ENCODE measurements around the gene MTAP.

DNA sequence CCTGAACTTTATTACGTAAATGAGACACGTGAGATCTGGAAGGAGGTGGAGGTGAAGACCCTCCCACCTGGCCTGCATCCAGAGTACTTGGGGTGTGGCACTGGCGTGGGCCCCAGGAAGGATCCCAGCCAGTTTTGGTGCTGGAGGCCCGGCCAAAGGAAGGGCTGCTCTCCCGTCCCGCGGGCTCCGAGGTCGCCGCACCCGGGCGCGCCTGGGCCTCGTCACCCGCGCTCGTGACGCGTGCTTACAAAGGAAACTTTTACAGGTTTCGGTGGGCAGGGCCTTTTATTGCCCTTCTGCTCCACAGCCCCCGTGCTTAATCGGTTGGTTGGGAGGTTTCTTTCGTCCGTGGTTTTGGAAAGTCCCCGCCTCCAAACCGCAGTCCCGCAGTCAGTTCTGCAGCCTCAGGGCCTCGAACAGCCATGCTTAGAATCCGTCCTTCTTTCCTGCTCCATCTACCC is 162.5 kb downstream of the MTAP start:
- TF ChIP-seq EZH2phosphoT487 (IDR thresholded peaks at IDR 0.05; ENCODE audit: insufficient read depth, low read depth) = no peak
- TF ChIP-seq EZH2 (IDR thresholded peaks at IDR 0.05; ENCODE audit: insufficient read depth, poor library complexity, severe bottlenecking) = no peak
